Adrenal gland (tissue), 5 donors: ENCODE data around the gene PTPRE.

Experiments
- CTCF ChIP-seq, 6 experiments: fragments of 450-650 bp in 4 of 6; fragments of 200-600 bp in 2 of 6; sonication (generic) in 1 of 6; IDR thresholded peaks; 1 replicate in 5 of 6; 2 replicates in 1 of 6; pipeline versions ENCODE4 v1.5.1 to v1.8.0; 2016 to 2021; ENCODE audit warnings: antibody characterized with exemption in 6 of 6, mild to moderate bottlenecking in 2 of 6, moderate library complexity in 1 of 6
- POLR2A ChIP-seq, 2 donors: fragments of 450-650 bp; IDR thresholded peaks; one replicate each; pipeline ENCODE4 v1.6.1; 2017; ENCODE audit warnings: antibody characterized with exemption in 2 of 2, mild to moderate bottlenecking in 2 of 2, moderate library complexity in 1 of 2
- donor health status: DM: no; HTN: no; CAD: no.

- TF ChIP-seq CTCF (IDR thresholded peaks at IDR 0.05) = no peak
- TF ChIP-seq POLR2A (IDR thresholded peaks at IDR 0.05) = no peak
Observed at GRCh38 chr10:127896590-127896989, 10.3 kb upstream of the PTPRE start.
